Gastrocnemius medialis (tissue), 4 donors: ENCODE data around the gene CACNG5. TPM values are rescaled to one million over a fixed set of nuclear protein-coding genes. Genes with fewer than 3 reads are reported as not detected.

ENCODE experiments used
- ATAC-seq, 2 donors: fragments of 150-250 bp; one replicate each; pipeline ENCODE4 v1.9.1; 2016
- DNase-seq, 2 donors: peaks; one replicate each; pipeline ENCODE4 v3.0.0-alpha.2; 2019
- H3K27ac ChIP-seq, 4 donors: fragments of 200-600 bp; sonication (generic); 1 replicate in 1 of 4; 2 replicates in 3 of 4; pipeline ENCODE4 v1.5.1; 2016 to 2018; ENCODE audit warnings: mild to moderate bottlenecking in 2 of 4, moderate library complexity in 1 of 4
- H3K27me3 ChIP-seq, 3 donors: fragments of 200-600 bp; sonication (generic) in 2 of 3; 1 replicate in 1 of 3; 2 replicates in 2 of 3; pipeline versions ENCODE4 v1.5.1 to v1.6.0; 2016 to 2019; ENCODE audit warnings: mild to moderate bottlenecking in 1 of 3, moderate library complexity in 1 of 3
- H3K36me3 ChIP-seq, 2 donors: fragments of 200-600 bp; sonication (generic) in 1 of 2; one replicate each; pipeline ENCODE4 v1.5.1; 2017 to 2018
- H3K4me1 ChIP-seq, 2 donors: fragments of 200-600 bp; sonication (generic) in 1 of 2; one replicate each; pipeline ENCODE4 v1.5.1; 2016 to 2017; ENCODE audit warnings: mild to moderate bottlenecking in 2 of 2
- H3K4me3 ChIP-seq, 4 donors: fragments of 200-600 bp; sonication (generic) in 3 of 4; 1 replicate in 1 of 4; 2 replicates in 3 of 4; pipeline ENCODE4 v1.5.1; 2016 to 2019; ENCODE audit warnings: mild to moderate bottlenecking in 2 of 4
- H3K9me3 ChIP-seq, 3 donors: fragments of 200-600 bp; sonication (generic) in 2 of 3; 1 replicate in 1 of 3; 2 replicates in 2 of 3; pipeline ENCODE4 v1.5.1; 2016 to 2019
- POLR2A ChIP-seq, 2 donors: fragments of 450-650 bp; IDR thresholded peaks; one replicate each; pipeline ENCODE4 v1.6.1; 2017; ENCODE audit warnings: antibody characterized with exemption in 2 of 2, mild to moderate bottlenecking in 2 of 2, moderate library complexity in 2 of 2
- in situ Hi-C, 4 donors: fragments of 200-750 bp; cut with MboI; loops; one replicate each; pipeline versions ENCODE4 v1.15.0 to v1.8.0; 2017; ENCODE audit warnings: low sequenced_read_pairs in 4 of 4
- intact Hi-C: fragments of 100-400 bp; cut with DNase I; formaldehyde crosslinking; loops from one replicate; pipeline ENCODE4 v1.15.1; 2023; ENCODE audit warnings: low total_unique reads
- microRNA counts, 2 donors: library from miRNA; unstranded; fragments of <30 nt; microRNA quantifications; one replicate each; lab custom pipeline; 2016
- microRNA-seq, 2 donors: library from miRNA; unstranded; fragments of <30 nt; microRNA quantifications; one replicate each; pipeline ENCODE4, GENCODE V29; 2016; ENCODE audit warnings: borderline replicate concordance in 2 of 2
- total RNA-seq, 4 donors: library from RNA; depleted of rRNA; stranded (reverse); fragments of >200 nt; gene quantifications; one replicate each; pipeline versions ENCODE4 v1.1.0 to v1.2.3, GENCODE V29; 2016
- TF ChIP-seq, protein P1 (sequence below), 5 experiments: fragments of 450-650 bp in 3 of 5; fragments of 200-600 bp in 2 of 5; sonication (generic) in 2 of 5; IDR thresholded peaks in 4 of 5; conservative IDR thresholded peaks in 1 of 5; 1 replicate in 4 of 5; 2 replicates in 1 of 5; pipeline ENCODE4 v1.5.1; 2016 to 2019; ENCODE audit warnings: antibody characterized with exemption in 5 of 5, mild to moderate bottlenecking in 3 of 5, moderate library complexity in 3 of 5

CACNG5 gene
- total RNA-seq, 4 donors from 2014 or later = not detected

DNA sequence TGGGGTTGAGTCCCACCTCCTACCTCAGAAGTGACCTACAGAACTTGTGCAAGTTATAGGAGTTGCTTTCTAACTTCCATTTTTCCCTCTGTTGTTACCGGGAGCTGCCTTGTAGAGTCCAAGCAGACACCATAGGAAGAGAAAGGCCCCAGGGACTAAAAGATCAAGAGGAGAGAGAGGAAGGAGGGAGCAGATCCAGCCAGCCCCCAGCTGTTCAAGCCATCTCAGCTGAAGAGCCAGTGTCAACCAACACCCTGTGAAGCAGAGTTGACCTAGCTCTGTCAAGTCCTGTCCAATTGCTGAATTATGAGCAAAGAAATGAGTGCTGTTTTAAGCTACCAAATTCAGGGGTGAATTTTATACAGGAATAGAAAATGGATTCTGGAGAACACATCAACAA lies 94.7 kb downstream of the CACNG5 start:
- Histone ChIP-seq H3K36me3 (no peaks in the 10 kb centered on the region), H3K27me3 (no peaks in the 10 kb centered on the region), H3K4me1 (no peaks in the 10 kb centered on the region), H3K9me3 (no peaks in the 10 kb centered on the region), H3K4me3 (no peak overlapping the region), H3K27ac (no peak overlapping the region)
- DNase-seq = no peak
- intact Hi-C loops = no loop called here
- ATAC-seq = no peak
- in situ Hi-C loops = no loop called here
- TF ChIP-seq, protein P1, sequence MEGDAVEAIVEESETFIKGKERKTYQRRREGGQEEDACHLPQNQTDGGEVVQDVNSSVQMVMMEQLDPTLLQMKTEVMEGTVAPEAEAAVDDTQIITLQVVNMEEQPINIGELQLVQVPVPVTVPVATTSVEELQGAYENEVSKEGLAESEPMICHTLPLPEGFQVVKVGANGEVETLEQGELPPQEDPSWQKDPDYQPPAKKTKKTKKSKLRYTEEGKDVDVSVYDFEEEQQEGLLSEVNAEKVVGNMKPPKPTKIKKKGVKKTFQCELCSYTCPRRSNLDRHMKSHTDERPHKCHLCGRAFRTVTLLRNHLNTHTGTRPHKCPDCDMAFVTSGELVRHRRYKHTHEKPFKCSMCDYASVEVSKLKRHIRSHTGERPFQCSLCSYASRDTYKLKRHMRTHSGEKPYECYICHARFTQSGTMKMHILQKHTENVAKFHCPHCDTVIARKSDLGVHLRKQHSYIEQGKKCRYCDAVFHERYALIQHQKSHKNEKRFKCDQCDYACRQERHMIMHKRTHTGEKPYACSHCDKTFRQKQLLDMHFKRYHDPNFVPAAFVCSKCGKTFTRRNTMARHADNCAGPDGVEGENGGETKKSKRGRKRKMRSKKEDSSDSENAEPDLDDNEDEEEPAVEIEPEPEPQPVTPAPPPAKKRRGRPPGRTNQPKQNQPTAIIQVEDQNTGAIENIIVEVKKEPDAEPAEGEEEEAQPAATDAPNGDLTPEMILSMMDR (IDR thresholded peaks at IDR 0.05 in 4 of 5, conservative IDR thresholded peaks at IDR 0.05 in 1 of 5) = no peak
- no peak for TF ChIP-seq POLR2A (IDR thresholded peaks at IDR 0.05)

DNA sequence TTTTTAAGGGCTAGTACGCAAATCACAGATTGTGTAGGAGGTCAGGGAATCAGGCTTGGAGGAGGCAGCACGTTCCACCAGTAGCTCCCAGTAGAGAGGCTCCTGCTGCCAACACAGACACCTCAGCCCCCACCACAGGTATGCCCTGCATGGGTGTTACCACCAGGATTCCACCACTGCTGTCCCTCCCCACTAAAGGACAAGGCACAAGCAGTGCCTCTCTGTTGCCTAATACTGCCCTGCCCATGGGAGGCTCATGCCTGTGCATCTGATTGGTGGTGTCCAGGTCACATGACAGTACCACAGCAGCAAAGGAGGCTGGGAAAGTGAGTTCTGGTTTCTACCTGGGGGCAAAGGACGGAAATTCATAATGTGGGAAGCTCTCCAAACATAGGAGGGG lies 96.0 kb downstream of the CACNG5 start:
- DNase-seq = no peak
- Histone ChIP-seq H3K9me3 (no peaks in the 10 kb centered on the region), H3K4me1 (no peaks in the 10 kb centered on the region), H3K27ac (no peak overlapping the region), H3K4me3 (no peak overlapping the region), H3K27me3 (no peaks in the 10 kb centered on the region), H3K36me3 (no peaks in the 10 kb centered on the region)
- no peak for ATAC-seq
- no peak for TF ChIP-seq POLR2A (IDR thresholded peaks at IDR 0.05)
- TF ChIP-seq, protein P1 (IDR thresholded peaks at IDR 0.05 in 4 of 5, conservative IDR thresholded peaks at IDR 0.05 in 1 of 5) = no peak
- intact Hi-C loops = no loop called here
- in situ Hi-C loops = no loop called here

DNA sequence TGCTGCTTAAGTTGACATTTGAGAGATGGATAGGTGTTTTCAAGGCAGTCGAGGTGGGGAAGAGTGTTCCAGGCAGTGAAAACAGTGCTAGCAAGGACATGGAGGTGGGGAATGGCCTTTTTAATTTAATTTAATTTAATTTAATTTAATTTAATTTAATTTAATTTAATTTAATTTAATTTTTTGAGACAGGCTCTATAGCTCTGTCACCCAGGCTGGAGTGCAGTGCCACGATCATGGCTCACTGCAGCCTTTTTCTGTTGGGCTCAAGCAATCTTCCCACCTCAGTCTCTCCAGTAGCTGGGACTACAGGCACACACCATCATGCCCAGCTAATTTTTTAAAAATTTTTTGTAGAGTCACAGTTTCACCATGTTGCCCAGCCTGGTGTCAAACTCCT lies 97.4 kb downstream of the CACNG5 start:
- in situ Hi-C loops = no loop called here
- H3K9me3 ChIP-seq = no peaks in the 10 kb centered on the region
- H3K27ac ChIP-seq = no peak overlapping the region
- no peaks in the 10 kb centered on the region for H3K36me3 ChIP-seq
- H3K4me3 ChIP-seq = no peak overlapping the region
- H3K27me3 ChIP-seq = no peaks in the 10 kb centered on the region
- TF ChIP-seq, protein P1 (IDR thresholded peaks at IDR 0.05 in 4 of 5, conservative IDR thresholded peaks at IDR 0.05 in 1 of 5) = no peak
- ATAC-seq = no peak
- DNase-seq = no peak
- intact Hi-C loops = no loop called here
- H3K4me1 ChIP-seq = no peaks in the 10 kb centered on the region

DNA sequence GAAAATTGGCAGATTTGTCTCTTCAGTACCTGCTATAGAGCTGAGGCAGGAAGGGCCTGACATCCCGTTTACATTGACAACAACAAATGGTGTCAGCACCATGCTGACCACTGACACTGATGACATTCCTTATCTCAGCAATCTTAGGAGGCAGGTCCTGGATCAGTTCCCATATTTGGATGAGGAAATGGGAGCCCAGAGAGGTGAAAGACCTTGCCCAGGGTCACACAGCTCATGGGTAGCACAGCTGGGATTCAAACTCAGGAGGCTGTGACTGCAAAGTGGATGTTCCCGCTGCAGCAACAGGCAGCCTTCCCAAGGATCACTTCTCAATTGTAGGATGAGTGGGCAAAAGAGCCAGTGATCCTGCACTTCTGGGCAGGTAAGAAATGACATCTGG lies 99.1 kb downstream of the CACNG5 start:
- ATAC-seq (no peak), DNase-seq (no peak)
- Histone ChIP-seq H3K27ac (no peak overlapping the region), H3K27me3 (no peaks in the 10 kb centered on the region), H3K9me3 (no peaks in the 10 kb centered on the region), H3K36me3 (no peaks in the 10 kb centered on the region), H3K4me1 (no peaks in the 10 kb centered on the region), H3K4me3 (no peak overlapping the region)
- in situ Hi-C loops (no loop called here), intact Hi-C loops (no loop called here)
- no peak for TF ChIP-seq POLR2A (IDR thresholded peaks at IDR 0.05)
- TF ChIP-seq, protein P1 (IDR thresholded peaks at IDR 0.05 in 4 of 5, conservative IDR thresholded peaks at IDR 0.05 in 1 of 5) = no peak

MicroRNA genes within 50 kb of the gene (microRNA counts, 767-probe panel; counts per million panel counts)
- microRNA hsa-miR-634 (lab: Ali Mortazavi, UCI) = 356 to 448 counts per million in 2 donors

Small RNA genes lying within 50 kb of the gene (microRNA-seq; reads per million reads assigned to microRNA genes)
- 0 reads per million in 2 donors for gene MIR634

Other genes with a start within 250 kb of the CACNG5 start
- gene CACNG4, start 129.6 kb downstream of the CACNG5 start, total RNA-seq = not detected
- 100 to 1,000 TPM; 120 to 203 (median 154) TPM for gene CACNG1, start 209.4 kb downstream of the CACNG5 start, total RNA-seq